ENCODE results near the gene SBK2.
"Not testable (repeated sequence)": the region's sequence is repeated elsewhere in the genome, so short reads cannot be mapped to it uniquely, and the experiment has no call there.

SBK2 gene

DNA sequence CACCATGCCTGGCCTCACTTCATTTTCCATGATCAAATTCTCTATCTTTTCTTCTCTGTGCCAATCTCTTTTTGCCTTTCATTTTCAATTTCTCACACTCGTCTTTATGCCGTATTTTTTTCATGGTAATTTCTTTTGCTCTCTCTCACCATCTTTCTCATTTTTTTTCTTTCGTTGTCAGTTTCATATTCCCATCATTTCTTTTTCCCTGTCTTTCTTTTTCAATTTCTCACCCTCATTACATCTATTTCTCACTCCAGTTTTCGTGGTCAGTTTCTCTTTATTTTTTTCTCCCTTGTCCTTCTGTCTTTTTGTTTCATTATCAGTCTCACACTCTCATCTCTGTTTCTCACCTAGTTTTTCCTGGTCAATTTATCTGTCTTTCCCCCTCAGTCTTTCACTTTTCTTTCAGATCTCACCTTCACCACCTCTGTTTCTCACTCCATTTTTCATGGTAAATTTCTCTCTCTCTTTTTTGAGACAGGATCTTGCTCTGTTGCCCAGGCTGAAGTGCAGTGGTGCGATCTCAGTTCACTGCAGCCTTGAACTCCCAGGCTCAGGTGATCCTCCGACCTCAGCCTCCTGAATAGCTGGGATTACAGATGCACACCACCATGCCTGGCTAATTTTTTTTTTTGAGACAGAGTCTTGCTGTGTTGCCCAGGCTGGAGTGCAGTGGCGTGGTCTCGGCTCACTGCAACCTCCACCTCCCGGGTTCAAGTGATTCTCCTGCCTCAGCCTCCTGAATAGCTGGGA lies 34.6 kb downstream of the SBK2 start:
- no peak overlapping the region for H3K27ac ChIP-seq
- TF ChIP-seq, protein P1, sequence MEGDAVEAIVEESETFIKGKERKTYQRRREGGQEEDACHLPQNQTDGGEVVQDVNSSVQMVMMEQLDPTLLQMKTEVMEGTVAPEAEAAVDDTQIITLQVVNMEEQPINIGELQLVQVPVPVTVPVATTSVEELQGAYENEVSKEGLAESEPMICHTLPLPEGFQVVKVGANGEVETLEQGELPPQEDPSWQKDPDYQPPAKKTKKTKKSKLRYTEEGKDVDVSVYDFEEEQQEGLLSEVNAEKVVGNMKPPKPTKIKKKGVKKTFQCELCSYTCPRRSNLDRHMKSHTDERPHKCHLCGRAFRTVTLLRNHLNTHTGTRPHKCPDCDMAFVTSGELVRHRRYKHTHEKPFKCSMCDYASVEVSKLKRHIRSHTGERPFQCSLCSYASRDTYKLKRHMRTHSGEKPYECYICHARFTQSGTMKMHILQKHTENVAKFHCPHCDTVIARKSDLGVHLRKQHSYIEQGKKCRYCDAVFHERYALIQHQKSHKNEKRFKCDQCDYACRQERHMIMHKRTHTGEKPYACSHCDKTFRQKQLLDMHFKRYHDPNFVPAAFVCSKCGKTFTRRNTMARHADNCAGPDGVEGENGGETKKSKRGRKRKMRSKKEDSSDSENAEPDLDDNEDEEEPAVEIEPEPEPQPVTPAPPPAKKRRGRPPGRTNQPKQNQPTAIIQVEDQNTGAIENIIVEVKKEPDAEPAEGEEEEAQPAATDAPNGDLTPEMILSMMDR (conservative IDR thresholded peaks at IDR 0.05): no peak

DNA sequence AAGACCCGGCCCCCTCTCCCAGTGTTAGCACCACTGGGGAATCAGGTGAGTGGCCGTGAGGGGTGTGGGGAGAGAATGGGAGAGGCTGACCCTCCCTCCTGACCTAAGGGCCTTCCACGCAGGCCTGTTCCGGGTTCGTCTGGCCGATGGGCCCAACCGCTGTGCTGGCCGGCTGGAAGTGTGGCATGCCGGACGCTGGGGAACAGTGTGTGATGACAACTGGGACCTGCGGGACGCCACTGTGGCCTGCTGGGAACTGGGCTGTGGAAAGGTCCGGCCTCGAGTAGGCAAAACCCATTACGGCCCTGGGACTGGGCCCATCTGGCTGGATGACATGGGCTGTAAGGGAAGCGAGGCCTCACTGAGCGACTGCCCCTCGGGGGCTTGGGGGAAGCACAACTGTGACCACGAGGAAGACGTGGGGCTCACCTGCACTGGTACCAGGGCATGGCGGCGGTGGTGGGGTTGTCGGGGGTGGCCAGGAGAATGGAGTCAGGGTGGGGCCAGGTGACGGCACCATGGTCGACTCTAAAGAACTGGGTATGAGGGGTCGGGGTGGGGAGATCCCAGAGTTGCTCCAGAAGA lies 36.5 kb downstream of the SBK2 start:
- H3K27ac ChIP-seq: no peak overlapping the region
- TF ChIP-seq, protein P1 (conservative IDR thresholded peaks at IDR 0.05): no peak

DNA sequence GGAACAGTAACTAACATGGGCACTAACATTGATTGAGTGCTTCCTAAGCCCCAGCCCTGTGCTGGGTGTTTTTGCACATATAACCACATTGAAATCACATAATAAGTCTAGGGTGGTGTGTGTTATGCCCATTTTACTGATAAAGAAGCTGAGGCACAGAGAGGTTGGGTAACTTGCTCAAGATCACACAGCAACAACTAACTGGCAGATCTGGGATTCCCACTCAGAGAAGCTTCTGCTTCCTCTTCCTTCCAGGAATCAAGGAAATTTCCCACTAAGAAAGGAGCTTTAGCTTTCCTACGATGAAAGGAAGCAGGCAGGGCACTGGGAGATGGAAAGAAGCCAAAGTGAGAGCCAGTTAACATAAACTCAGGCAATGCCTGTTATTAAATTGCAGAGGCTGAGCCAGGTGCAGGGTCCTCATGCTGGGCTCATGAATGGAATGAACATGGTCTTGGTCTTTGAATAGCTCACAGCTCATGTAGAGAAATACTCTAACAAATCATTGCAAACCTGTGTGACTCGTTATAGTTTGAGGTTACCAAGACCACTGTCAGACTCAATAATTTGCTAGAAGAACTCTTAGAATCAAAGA lies 38.6 kb downstream of the SBK2 start:
- H3K27ac ChIP-seq: no peak overlapping the region
- TF ChIP-seq, protein P1 (conservative IDR thresholded peaks at IDR 0.05): no peak

GRCh38 chr19:55497763-55498162 lies 39.2 kb downstream of the SBK2 start:
- TF ChIP-seq, protein P1 (conservative IDR thresholded peaks at IDR 0.05): no peak
- no peak overlapping the region for H3K27ac ChIP-seq

DNA sequence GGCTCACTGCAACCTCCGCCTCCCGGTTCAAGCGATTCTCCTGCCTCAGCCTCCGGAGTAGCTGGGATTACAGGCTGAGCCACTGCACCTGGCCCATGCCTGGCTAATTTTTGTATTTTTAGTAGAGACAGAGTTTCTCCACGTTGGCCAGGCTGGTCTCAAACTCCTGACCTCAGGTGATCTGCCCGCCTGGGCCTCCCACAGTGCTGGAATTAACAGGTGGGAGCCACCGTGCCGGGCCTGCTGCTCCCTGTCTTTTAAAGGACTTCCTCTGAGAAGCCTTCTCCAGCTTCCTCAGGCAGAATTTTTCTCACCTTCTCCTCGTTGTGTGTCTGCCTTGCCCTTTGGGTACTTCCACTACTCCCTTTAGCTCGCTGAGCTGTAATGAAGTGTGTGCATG lies 40.1 kb downstream of the SBK2 start:
- H3K27ac ChIP-seq: not testable (repeated sequence)

DNA sequence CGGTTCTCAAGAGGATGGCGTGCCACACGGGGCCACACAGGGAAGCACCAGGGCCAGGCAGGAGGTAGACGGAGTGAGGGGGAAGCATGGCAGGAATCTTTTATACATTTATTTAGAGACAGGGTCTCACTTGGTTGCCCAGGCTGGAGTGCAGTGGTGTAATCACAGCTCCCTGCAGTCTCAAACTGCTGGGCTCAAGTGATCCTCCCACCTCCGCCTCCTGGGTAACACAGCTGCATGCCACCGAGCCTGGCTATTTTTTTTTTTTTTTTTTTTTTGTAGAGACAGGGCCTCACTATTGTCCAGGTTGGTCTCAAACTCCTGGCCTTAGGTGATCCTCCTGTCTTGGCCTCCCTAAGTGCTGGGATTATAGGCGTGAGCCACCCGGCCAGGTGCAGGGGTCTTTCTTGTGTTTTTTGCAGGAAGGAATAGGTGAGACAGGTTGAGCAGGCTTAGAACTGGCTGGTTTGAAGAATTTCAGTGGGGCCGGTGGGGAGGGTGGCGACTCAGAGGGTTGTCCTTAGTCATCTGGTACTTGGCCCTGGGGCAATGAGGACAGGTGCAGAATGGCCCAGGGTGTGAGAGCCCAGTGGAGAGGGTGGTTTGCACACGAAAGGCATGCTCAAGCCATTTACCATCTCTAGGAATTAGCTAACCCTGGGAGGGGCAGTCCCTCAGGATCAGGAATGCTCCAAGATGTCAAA lies 41.1 kb downstream of the SBK2 start:
- TF ChIP-seq, protein P1 (conservative IDR thresholded peaks at IDR 0.05): no peak
- no peak overlapping the region for H3K27ac ChIP-seq

GRCh38 chr19:55494172-55494761 lies 42.7 kb downstream of the SBK2 start:
- no peak overlapping the region for H3K27ac ChIP-seq
- TF ChIP-seq, protein P1 (conservative IDR thresholded peaks at IDR 0.05): no peak
